Panc1 (cell line): Measurements from ENCODE around the gene CLCN4.

Source experiments
- POLR2AphosphoS5 ChIP-seq: IDR thresholded peaks from 2 replicates; pipeline ENCODE4 v1.6.1; 2012; ENCODE audit warnings: mild to moderate bottlenecking, low read depth, low read length, moderate library complexity
- TCF7L2 ChIP-seq: IDR thresholded peaks from 2 replicates; pipeline ENCODE4 v1.6.1; 2011; ENCODE audit warnings: mild to moderate bottlenecking, low read depth, low read length, inconsistent platforms
- TF ChIP-seq, protein P1 (sequence below), 2 experiments: IDR thresholded peaks; 2 replicates each; pipeline ENCODE4 v1.6.1; 2011 to 2012; ENCODE audit warnings: low read depth in 2 of 2, control low read depth in 1 of 2, low read length in 1 of 2, mild to moderate bottlenecking in 1 of 2, moderate library complexity in 1 of 2; ENCODE audit not compliant: insufficient read depth in 1 of 2
- TF ChIP-seq, protein P2 (sequence below): fragments of 450-650 bp; IDR thresholded peaks from 2 replicates; pipeline ENCODE4 v1.5.1; 2017; ENCODE audit warnings: mild to moderate bottlenecking

DNA sequence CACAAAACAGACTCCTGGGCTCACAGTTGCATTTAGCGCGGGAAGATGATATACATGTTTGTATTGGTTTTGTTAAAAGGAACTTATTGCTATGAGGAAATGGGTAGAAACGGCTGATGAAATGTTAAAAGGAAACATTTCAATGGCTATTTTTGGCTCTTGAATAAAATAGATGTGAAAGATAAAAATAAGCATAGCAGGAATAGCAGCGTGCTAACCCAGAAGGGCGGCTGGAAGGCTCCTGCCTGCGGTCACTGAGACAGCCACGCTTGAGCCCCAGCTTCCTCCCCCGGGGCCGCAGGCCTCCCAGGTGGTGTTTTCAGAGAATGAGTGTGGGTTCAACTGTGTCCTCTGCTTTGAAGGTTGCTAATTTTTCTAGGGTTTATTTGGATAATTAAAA, 35.0 kb upstream of the CLCN4 start:
- TF ChIP-seq, protein P1, sequence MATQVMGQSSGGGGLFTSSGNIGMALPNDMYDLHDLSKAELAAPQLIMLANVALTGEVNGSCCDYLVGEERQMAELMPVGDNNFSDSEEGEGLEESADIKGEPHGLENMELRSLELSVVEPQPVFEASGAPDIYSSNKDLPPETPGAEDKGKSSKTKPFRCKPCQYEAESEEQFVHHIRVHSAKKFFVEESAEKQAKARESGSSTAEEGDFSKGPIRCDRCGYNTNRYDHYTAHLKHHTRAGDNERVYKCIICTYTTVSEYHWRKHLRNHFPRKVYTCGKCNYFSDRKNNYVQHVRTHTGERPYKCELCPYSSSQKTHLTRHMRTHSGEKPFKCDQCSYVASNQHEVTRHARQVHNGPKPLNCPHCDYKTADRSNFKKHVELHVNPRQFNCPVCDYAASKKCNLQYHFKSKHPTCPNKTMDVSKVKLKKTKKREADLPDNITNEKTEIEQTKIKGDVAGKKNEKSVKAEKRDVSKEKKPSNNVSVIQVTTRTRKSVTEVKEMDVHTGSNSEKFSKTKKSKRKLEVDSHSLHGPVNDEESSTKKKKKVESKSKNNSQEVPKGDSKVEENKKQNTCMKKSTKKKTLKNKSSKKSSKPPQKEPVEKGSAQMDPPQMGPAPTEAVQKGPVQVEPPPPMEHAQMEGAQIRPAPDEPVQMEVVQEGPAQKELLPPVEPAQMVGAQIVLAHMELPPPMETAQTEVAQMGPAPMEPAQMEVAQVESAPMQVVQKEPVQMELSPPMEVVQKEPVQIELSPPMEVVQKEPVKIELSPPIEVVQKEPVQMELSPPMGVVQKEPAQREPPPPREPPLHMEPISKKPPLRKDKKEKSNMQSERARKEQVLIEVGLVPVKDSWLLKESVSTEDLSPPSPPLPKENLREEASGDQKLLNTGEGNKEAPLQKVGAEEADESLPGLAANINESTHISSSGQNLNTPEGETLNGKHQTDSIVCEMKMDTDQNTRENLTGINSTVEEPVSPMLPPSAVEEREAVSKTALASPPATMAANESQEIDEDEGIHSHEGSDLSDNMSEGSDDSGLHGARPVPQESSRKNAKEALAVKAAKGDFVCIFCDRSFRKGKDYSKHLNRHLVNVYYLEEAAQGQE (IDR thresholded peaks at IDR 0.05; ENCODE audit: insufficient read depth in 1 of 2, low read depth in 2 of 2, low read length in 1 of 2), result no peak
- TF ChIP-seq POLR2AphosphoS5, result no peak
- TF ChIP-seq, protein P2, sequence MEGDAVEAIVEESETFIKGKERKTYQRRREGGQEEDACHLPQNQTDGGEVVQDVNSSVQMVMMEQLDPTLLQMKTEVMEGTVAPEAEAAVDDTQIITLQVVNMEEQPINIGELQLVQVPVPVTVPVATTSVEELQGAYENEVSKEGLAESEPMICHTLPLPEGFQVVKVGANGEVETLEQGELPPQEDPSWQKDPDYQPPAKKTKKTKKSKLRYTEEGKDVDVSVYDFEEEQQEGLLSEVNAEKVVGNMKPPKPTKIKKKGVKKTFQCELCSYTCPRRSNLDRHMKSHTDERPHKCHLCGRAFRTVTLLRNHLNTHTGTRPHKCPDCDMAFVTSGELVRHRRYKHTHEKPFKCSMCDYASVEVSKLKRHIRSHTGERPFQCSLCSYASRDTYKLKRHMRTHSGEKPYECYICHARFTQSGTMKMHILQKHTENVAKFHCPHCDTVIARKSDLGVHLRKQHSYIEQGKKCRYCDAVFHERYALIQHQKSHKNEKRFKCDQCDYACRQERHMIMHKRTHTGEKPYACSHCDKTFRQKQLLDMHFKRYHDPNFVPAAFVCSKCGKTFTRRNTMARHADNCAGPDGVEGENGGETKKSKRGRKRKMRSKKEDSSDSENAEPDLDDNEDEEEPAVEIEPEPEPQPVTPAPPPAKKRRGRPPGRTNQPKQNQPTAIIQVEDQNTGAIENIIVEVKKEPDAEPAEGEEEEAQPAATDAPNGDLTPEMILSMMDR, result no peak
- TF ChIP-seq TCF7L2, result no peak
